GM18502 (cell line): ENCODE data around the gene TM4SF20.
"Not testable (repeated sequence)": the region's sequence is repeated elsewhere in the genome, so short reads cannot be mapped to it uniquely, and the experiment has no call there.

Source experiments
- ATAC-seq: cut with Tn5 transposase; IDR thresholded peaks from one replicate; pipeline ENCODE4 v1.9.1; 2021; ENCODE audit warnings: mild to moderate bottlenecking; ENCODE audit not compliant: unreplicated experiment, poor library complexity

Gene TM4SF20

DNA sequence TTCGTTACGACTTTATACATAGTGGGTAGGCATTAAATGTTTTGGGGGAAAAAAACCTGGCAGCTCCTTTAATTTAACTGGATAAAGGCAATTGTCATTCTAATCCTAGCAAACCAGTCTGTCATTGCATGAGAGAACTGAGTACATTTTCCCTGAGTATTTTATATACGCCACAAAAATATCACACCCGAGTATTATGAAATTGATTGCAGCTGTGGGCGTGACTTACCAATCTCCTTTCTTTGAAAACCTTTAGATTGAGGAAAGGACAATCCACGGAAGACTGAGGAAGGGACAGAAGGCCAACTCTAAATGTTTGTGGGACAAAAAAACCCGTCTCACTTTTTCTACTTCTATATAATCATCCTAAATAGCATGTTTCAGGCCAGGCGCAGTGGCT, 9.0 kb downstream of the TM4SF20 start:
- ATAC-seq, result no peak

DNA sequence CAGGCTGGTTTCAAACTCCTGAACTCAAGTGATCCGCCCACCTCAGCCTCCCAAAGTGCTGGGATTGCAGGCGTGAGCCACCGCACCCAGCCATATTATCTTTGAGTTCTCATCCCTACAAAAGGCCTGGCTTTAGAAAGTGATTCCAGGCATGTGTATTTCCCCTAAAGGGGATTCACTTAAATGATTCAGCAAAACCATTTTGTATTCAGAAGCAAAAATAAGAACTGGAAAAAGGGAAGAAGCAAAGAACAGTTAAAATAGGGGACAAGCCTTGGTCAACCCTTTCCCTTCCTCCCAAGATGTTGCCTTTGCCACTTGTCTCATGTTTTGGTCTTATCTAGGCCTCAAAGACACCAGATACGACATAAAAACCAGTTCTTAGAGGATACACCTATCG, 10.5 kb downstream of the TM4SF20 start:
- no peak for ATAC-seq

GRCh38 chr2:227367427-227367795, 11.7 kb downstream of the TM4SF20 start:
- ATAC-seq, result no peak

- ATAC-seq, result no peak
Measured at GRCh38 chr2:227366769-227367426, 12.2 kb downstream of the TM4SF20 start.

- no peak for ATAC-seq
Measured at GRCh38 chr2:227365833-227366232, 13.3 kb downstream of the TM4SF20 start.

DNA sequence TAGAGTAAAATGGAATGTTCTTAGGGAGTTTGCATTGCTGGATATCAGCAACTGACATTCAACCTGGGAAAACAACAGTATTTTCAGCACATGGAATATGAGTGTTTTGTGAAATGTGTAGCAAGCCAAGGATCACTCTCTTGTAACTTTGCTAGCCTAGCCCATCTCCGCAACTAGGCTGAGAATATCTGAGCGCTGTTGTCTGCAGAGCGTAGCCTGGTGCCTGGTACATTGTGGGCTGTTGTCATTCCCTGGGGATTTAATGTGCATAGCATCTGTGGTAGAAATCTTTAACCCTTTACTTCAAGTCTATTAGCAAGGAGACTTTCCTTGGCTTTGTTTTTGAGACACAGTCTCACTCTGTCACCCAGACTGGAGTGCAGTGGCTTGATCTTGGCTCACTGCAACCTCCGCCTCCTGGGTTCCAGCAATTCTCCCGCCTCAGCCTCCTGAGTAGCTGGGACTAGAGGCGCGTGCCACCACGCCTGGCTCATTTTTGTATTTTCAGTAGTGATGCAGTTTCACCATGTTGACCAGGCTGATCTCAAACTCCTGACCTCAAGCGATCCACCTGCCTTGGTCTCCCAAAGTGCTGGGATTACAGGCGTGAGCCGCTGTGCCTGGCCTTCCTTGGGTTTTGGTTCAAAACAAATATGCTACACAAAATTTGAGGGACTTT, 14.4 kb downstream of the TM4SF20 start:
- ATAC-seq, result not testable (repeated sequence)

GRCh38 chr2:227363756-227364155, 15.3 kb downstream of the TM4SF20 start:
- no peak for ATAC-seq

DNA sequence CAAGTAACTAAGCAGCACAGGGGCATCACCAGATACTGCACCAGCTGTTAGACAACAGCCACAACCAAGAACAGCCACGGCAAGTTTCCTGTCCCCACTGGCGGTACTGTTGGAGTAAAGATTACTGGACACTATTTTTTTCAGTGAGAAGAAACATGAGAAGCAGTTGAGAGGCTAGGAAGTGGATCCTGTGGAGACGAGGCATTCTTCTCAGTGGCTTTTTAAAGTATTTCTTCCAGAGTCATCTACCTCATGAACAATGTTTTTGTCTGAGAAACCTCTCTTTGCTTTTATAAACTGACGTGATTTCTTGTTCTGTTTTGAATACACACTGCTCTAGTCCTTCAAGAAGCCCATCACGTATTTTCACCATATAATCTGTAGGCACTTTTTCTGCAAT, 18.8 kb downstream of the TM4SF20 start:
- no peak for ATAC-seq

GRCh38 chr2:227351639-227352038, 27.5 kb downstream of the TM4SF20 start:
- ATAC-seq, result peak; percentile 88

DNA sequence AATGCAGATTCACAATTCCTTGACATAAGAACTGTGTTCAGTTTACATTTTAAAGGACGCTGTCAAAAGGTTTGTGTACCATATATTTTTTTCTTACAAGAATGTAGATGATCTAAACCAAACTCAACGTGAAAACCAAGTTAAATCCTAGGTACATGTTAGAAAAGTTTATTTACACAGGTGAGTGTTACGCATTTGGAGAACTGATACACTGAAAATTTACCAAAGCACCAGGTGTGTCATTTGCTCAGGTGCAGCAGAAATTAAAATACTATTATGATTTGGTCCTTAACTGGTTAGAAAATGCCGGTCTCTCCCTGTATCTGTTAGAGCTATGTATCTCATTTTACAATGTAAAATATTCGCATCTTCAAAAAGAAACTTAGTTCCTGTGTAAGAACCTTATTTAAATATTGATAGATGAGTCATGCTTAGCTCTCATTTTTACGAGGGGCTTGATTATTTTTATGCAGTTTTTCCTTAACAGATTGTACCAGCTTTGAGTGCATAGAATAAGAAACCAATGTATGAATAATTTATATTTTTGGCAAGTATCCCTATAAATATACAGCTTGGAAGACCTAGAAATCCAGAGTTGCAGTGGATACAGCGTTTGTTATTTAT, 29.0 kb downstream of the TM4SF20 start:
- no peak for ATAC-seq

DNA sequence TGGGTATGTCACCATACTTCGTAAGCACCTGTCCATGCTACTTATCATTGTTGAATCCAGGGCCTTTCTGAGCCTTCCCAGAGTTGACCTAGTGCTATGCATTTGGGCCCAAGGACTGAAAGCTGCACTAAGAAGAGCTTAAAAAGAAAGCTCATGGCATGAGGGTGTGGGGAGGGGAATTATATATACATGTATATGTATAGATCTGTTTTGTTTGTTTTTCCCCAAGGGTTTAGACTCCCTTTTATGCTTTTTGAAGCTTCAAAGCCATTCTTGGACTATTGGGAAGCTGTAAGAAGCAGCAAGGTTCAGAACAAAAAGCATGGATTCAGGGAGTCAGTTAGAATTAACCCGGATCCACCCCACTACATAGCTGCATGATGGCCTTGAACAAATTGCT, 30.8 kb downstream of the TM4SF20 start:
- no peak for ATAC-seq

- no peak for ATAC-seq
Measured at GRCh38 chr2:227347117-227347516, 32.0 kb downstream of the TM4SF20 start.

DNA sequence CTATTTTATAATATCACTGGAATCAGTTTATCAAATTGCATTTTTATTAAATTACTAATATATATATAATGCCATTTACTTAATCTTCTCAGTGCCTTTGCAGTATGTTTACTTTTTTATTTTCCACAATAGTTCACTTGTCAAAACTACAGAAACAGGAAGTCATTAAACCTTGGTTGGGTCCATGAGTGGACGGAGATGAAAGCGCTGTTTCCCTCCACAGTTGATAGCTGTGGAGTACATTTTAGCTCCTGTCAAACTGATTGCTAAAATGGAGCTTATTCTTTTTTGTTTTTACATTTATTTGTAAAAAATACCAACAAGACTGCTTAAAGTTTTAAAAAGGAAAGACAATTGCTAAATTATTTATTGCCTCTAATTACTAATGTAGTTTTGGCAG, 34.9 kb downstream of the TM4SF20 start:
- no peak for ATAC-seq

DNA sequence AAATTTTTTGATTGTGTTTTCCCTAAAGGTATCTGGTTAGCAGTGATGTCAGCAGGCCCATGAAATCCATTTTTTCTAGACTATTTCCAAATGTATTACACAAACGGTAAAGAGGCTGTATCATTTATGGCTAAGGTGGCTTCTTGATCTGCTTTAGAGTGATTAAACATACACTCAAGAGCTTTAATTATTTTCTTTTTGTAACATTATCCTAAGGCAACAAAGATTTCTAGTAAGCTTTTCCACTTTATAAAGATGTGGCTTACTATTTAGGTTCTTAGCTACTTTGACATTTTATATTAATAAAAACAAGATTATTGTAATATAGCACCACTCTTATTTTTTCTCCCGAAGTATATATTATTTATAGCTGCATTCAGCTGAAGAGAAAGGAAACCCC, 37.6 kb downstream of the TM4SF20 start:
- ATAC-seq, result no peak

- no peak for ATAC-seq
Measured at GRCh38 chr2:227340106-227340505, 39.0 kb downstream of the TM4SF20 start.

DNA sequence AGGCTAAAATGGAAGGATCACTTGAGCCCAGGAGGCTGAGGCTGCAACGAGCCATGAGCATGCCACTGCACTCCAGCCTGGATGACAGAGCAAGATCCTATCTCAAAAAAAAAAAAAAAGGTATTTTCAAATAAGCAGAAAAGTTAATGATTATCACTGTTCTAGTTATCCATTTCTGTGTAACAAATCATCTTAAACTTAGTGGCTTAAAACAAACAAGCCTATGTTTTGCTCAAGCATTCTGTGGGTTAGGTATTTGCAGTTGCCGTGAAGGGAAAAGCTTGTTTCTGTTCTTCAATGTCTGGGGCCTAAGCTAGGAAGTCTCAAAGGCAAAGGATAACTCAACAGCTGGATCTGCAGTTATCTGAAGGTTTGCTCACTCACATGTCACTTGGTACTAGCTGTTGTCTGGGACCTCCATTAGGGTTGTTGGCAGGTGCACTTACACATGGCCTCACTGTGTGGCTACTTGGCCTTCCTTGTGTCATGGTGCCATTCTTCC, 40.0 kb downstream of the TM4SF20 start:
- ATAC-seq, result no peak

- ATAC-seq, result no peak
Measured at GRCh38 chr2:227337442-227337841, 41.7 kb downstream of the TM4SF20 start.

GRCh38 chr2:227335713-227336112, 43.4 kb downstream of the TM4SF20 start:
- no peak for ATAC-seq

- ATAC-seq, result no peak
Measured at GRCh38 chr2:227326783-227327182, 52.3 kb downstream of the TM4SF20 start.

- ATAC-seq, result peak; percentile 12
Measured at GRCh38 chr2:227325839-227326195, 53.3 kb downstream of the TM4SF20 start.

DNA sequence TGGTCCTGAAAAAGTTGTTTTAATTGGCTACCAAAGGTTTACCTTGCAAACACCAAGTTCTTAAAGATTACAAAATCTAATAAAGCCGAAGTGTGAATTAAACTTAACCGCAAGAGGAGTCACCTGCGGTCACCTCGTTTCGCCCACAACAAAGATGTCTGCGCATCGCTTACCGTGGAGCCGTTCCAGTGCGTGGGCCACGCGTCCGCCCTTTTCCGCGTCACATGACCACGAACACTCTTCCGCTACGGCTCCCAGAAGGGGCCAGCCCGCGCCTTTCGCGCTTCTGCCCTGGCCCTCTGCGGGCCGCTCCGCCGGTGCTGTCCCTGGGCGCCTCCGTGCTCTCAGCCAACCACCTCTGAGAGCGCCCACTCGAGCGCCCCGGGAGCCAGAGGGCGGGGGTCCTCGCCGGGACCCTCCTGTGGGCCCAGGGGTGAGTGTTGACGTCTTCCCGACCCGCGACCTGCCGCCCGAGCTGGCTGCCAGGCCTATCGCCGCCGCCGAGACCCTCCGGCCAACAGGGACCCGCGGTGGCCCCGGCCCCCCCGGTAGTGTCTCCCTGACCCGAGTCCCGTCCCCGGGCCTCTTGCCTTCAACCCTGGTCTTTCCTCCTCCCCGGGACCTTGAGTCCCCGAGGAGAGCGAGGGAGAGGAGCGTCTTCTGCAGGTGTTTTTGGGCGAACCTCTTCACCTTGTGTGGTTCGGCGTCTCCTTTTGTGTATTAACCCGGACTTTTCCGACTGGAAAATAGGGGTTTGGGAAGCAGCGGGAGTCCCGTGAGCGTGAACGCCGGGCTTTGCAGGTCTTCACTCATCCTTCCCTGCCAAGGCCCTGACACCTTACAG, 53.9 kb downstream of the TM4SF20 start, which contains the start of gene MFF:
Gene MFF (plus strand): TSS at position 257 of the 844 bp plus-strand sequence. CDS start 5,415 bp downstream, outside the sequence.
- peak; percentile 98 for ATAC-seq
